Measurements from ENCODE around the gene PRR27. TPM values are rescaled to one million over a fixed set of nuclear protein-coding genes. Genes with fewer than 3 reads are reported as not detected.

The PRR27 gene
- total and polyA plus RNA-seq, 4 donors = not detected

DNA sequence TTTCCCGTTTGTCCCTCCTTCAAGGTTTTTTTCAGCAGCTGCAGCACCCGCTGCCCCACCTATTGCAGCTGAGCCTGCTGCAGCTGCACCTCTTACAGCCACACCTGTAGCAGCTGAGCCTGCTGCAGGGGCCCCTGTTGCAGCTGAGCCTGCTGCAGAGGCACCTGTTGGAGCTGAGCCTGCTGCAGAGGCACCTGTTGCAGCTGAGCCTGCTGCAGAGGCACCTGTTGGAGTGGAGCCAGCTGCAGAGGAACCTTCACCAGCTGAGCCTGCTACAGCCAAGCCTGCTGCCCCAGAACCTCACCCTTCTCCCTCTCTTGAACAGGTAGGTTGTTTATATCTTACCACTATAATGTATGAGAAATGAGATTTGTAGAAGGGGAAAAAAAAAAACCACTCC, 4.5 kb downstream of the PRR27 start:
- no peaks in the 10 kb centered on the region for H3K36me3 ChIP-seq (ENCODE audit: control insufficient read depth in 4 of 4, insufficient read depth in 3 of 4, low read depth in 1 of 4, low read length in 3 of 4)
- TF ChIP-seq YY1 (IDR thresholded peaks at IDR 0.05) (no peak), HNF4G (IDR thresholded peaks at IDR 0.05) (no peak), ZBTB33 (IDR thresholded peaks at IDR 0.05) (no peak), MAX (IDR thresholded peaks at IDR 0.05) (no peak)
- TF ChIP-seq, protein P1, sequence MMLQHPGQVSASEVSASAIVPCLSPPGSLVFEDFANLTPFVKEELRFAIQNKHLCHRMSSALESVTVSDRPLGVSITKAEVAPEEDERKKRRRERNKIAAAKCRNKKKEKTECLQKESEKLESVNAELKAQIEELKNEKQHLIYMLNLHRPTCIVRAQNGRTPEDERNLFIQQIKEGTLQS (IDR thresholded peaks at IDR 0.05) = no peak
- no peaks in the 10 kb centered on the region for H3K4me1 ChIP-seq (ENCODE audit: control insufficient read depth in 4 of 4, insufficient read depth in 4 of 4, low read length in 3 of 4)
- no peaks in the 10 kb centered on the region for H3K9me3 ChIP-seq (ENCODE audit: control insufficient read depth in 4 of 4, low read length in 3 of 4)
- H3K4me3 ChIP-seq (ENCODE audit: low read depth in 1 of 3, low read length in 3 of 3) = no peak overlapping the region
- 75% methylated on average over 2 of the region's 2 CpGs for WGBS
- DNase-seq (ENCODE audit: low spot score) = no peak
- H3K27me3 ChIP-seq (ENCODE audit: control insufficient read depth in 4 of 4, insufficient read depth in 4 of 4, low read length in 3 of 4) = no peaks in the 10 kb centered on the region
- no peak overlapping the region for H3K9ac ChIP-seq (ENCODE audit: low read depth in 1 of 2, low read length in 2 of 2)
- H3K27ac ChIP-seq (ENCODE audit: low read depth in 1 of 2, low read length in 2 of 2) = no peak overlapping the region

DNA sequence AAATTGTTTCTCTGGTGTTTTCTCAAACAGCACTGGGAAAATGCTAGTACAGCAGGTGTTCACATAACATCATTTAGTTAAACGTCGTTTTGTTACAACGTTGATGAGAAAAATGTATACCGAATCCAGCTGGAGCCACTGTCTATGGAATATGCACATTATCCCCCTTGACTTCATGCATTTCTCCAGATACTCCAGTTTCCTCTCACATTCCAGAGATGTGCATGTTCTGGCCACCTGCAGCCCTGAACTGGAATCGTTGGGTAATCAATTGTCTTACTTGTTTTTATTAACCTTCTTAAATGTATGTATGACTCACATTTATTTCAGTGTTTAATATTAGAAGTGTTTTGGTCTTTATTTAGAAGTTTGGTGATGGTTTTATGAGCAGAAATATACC, 23.1 kb downstream of the PRR27 start:
- no peak for DNase-seq (ENCODE audit: low spot score)
- Histone ChIP-seq H3K9ac (ENCODE audit: low read depth in 1 of 2, low read length in 2 of 2) (no peak overlapping the region), H3K9me3 (ENCODE audit: control insufficient read depth in 4 of 4, low read length in 3 of 4) (no peaks in the 10 kb centered on the region), H3K27ac (ENCODE audit: low read depth in 1 of 2, low read length in 2 of 2) (no peak overlapping the region), H3K4me1 (ENCODE audit: control insufficient read depth in 4 of 4, insufficient read depth in 4 of 4, low read length in 3 of 4) (no peaks in the 10 kb centered on the region), H3K36me3 (ENCODE audit: control insufficient read depth in 4 of 4, insufficient read depth in 3 of 4, low read depth in 1 of 4, low read length in 3 of 4) (no peaks in the 10 kb centered on the region), H3K27me3 (ENCODE audit: control insufficient read depth in 4 of 4, insufficient read depth in 4 of 4, low read length in 3 of 4) (no peaks in the 10 kb centered on the region), H3K4me3 (ENCODE audit: low read depth in 1 of 3, low read length in 3 of 3) (no peak overlapping the region)
- 76% methylated on average over 5 of the region's 5 CpGs for WGBS
- TF ChIP-seq YY1 (IDR thresholded peaks at IDR 0.05) (no peak), RXRA (IDR thresholded peaks at IDR 0.05) (no peak), ZBTB33 (IDR thresholded peaks at IDR 0.05) (no peak), FOXA2 (IDR thresholded peaks at IDR 0.05) (no peak), EGR1 (IDR thresholded peaks at IDR 0.05; ENCODE audit: low read depth in 2 of 2) (no peak), FOXA1 (IDR thresholded peaks at IDR 0.05) (no peak), MAX (IDR thresholded peaks at IDR 0.05) (no peak), HNF4G (IDR thresholded peaks at IDR 0.05) (no peak), RAD21 (IDR thresholded peaks at IDR 0.05) (no peak), JUND (IDR thresholded peaks at IDR 0.05) (no peak)

- no peak for DNase-seq (ENCODE audit: low spot score)
- H3K27ac ChIP-seq (ENCODE audit: low read depth in 1 of 2, low read length in 2 of 2) = no peak overlapping the region
- peaks cover 0 to 9% (median 4%) of the 10 kb centered on the region in 4 donors for H3K4me1 ChIP-seq (ENCODE audit: control insufficient read depth in 4 of 4, insufficient read depth in 4 of 4, low read length in 3 of 4)
- no peaks in the 10 kb centered on the region for H3K36me3 ChIP-seq (ENCODE audit: control insufficient read depth in 4 of 4, insufficient read depth in 3 of 4, low read depth in 1 of 4, low read length in 3 of 4)
- H3K9ac ChIP-seq (ENCODE audit: low read depth in 1 of 2, low read length in 2 of 2) = no peak overlapping the region
- no peaks in the 10 kb centered on the region for H3K27me3 ChIP-seq (ENCODE audit: control insufficient read depth in 4 of 4, insufficient read depth in 4 of 4, low read length in 3 of 4)
- no peaks in the 10 kb centered on the region for H3K9me3 ChIP-seq (ENCODE audit: control insufficient read depth in 4 of 4, low read length in 3 of 4)
- no peak overlapping the region for H3K4me3 ChIP-seq (ENCODE audit: low read depth in 1 of 3, low read length in 3 of 3)
- WGBS = 85% methylated on average over 5 of the region's 5 CpGs
- no peak for TF ChIP-seq ZBTB33 (IDR thresholded peaks at IDR 0.05)
- no peak for TF ChIP-seq SP1 (IDR thresholded peaks at IDR 0.05)
- no peak for TF ChIP-seq NR2F2 (IDR thresholded peaks at IDR 0.05)
- TF ChIP-seq FOXA1 (IDR thresholded peaks at IDR 0.05) = no peak
- no peak for TF ChIP-seq MAX (IDR thresholded peaks at IDR 0.05)
- TF ChIP-seq JUND (IDR thresholded peaks at IDR 0.05) = no peak
- no peak for TF ChIP-seq REST (IDR thresholded peaks at IDR 0.05)
- TF ChIP-seq RAD21 (IDR thresholded peaks at IDR 0.05) = no peak
Measured at GRCh38 chr4:70178075-70178660, 24.1 kb downstream of the PRR27 start.
